Activated CD4-positive, alpha-beta T cell treated with anti-CD3 and anti-CD28 coated beads for 1 hour (primary cell): Measurements from ENCODE around the gene PTGER1.
"Not testable (repeated sequence)": the region's sequence is repeated elsewhere in the genome, so short reads cannot be mapped to it uniquely, and the experiment has no call there.

Experiments
- DNase-seq: peaks from one replicate; pipeline ENCODE4 v3.0.0-alpha.2; 2020

The PTGER1 gene

GRCh38 chr19:14473978-14474578 lies 1.1 kb downstream of the PTGER1 start:
- DNase-seq, result no peak

- no peak for DNase-seq
Measured at GRCh38 chr19:14473073-14473977, 1.8 kb downstream of the PTGER1 start.

GRCh38 chr19:14472202-14472938 lies 2.8 kb downstream of the PTGER1 start:
- peak; percentile 78 for DNase-seq

GRCh38 chr19:14471436-14472187 lies 3.5 kb downstream of the PTGER1 start:
- DNase-seq, result no peak

GRCh38 chr19:14470031-14470876 lies 4.9 kb downstream of the PTGER1 start:
- DNase-seq, result no peak

GRCh38 chr19:14467816-14468215 lies 7.3 kb downstream of the PTGER1 start:
- no peak for DNase-seq

- no peak for DNase-seq
Measured at GRCh38 chr19:14467391-14467790, 7.8 kb downstream of the PTGER1 start.

GRCh38 chr19:14463747-14464146 lies 11.4 kb downstream of the PTGER1 start:
- no peak for DNase-seq

- not testable (repeated sequence) for DNase-seq
Measured at GRCh38 chr19:14462401-14462800, 12.8 kb downstream of the PTGER1 start.

- no peak for DNase-seq
Measured at GRCh38 chr19:14460935-14461334, 14.2 kb downstream of the PTGER1 start.

GRCh38 chr19:14459703-14460102 lies 15.5 kb downstream of the PTGER1 start:
- no peak for DNase-seq

- not testable (repeated sequence) for DNase-seq
Measured at GRCh38 chr19:14452303-14452702, 22.9 kb downstream of the PTGER1 start.

GRCh38 chr19:14450876-14451275 lies 24.3 kb downstream of the PTGER1 start:
- DNase-seq, result no peak

- DNase-seq, result no peak
Measured at GRCh38 chr19:14450168-14450874, 24.8 kb downstream of the PTGER1 start.

GRCh38 chr19:14449321-14449720 lies 25.8 kb downstream of the PTGER1 start:
- DNase-seq, result no peak

- no peak for DNase-seq
Measured at GRCh38 chr19:14446336-14447036, 28.7 kb downstream of the PTGER1 start.

GRCh38 chr19:14443632-14444216 lies 31.4 kb downstream of the PTGER1 start:
- no peak for DNase-seq

GRCh38 chr19:14442891-14443631 lies 32.1 kb downstream of the PTGER1 start:
- no peak for DNase-seq
